CD4-positive, alpha-beta T cell treated with Interleukin-6 at 100 ng/mL for 8 hours (primary cell): ENCODE data around the gene REC8.

Experiments
- DNase-seq: peaks from one replicate; pipeline ENCODE4 v3.0.0-alpha.2; 2020; ENCODE audit warnings: mixed read lengths, low spot score

REC8 gene

DNA sequence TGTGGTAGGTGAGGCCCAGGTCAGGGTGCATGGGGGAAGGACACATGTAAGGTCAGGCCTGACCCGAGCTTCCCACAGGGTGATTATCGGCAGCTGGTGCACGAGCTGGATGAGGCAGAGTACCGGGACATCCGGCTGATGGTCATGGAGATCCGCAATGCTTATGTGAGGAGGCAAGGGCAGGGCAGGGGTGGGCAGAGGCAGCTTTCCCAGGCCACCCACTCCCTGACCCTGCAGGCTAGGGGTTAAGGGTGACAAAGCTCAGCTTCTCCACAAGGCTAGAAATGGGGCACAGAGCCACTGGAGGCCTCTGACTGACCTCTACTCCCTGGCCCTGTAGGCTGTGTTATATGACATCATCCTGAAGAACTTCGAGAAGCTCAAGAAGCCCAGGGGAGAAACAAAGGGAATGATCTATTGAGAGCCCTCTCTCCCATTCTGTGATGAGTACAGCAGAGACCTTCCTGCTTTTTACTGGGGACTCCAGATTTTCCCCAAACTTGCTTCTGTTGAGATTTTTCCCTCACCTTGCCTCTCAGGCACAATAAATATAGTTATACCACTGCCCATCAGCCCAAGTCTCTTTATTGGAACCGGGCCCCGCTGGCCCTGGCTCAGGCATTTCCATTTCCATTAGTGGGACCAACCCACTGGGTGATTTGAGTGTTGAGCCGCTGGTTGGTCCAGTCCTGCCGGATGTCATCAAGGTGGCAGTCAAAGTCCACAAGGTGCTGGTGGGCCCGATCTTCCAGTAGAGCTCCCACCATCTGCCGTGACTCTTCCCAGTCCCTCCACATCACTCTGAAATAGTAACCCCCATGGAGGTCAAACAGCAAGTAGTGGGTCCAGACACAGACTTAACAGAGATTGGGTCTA is 33.2 kb upstream of the REC8 start:
- no peak for DNase-seq

DNA sequence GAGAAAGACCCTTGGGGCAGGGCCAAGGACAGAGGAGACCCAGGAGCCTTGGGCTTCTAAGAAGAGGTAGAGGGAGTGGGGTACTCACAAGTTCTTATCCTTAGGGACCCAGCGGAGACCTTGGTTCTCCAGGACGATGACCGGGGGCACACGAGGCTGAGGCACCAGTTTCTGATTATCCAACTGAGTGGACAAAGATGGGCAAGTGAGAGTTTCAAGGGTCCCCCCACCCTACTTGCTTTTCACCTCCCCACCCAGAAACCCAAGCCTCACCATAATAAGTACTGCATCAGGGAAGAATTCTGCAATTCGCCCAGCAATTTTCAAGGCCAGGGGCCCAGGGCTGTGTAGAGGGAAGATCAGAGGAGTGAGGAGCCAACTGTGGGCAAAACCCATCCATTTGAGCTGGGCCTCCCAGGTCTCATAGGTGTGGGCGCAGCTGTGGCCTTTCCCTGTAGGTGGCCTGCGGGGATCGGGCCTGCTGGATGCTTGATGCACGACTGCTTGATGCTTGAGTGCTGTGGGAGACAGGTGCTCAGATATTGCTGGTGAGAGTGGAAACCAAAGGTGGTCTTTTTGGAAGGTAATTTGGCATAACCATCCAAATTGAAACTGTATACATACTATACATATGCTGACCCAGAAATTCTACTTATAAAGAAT is 32.5 kb upstream of the REC8 start:
- DNase-seq = no peak

DNA sequence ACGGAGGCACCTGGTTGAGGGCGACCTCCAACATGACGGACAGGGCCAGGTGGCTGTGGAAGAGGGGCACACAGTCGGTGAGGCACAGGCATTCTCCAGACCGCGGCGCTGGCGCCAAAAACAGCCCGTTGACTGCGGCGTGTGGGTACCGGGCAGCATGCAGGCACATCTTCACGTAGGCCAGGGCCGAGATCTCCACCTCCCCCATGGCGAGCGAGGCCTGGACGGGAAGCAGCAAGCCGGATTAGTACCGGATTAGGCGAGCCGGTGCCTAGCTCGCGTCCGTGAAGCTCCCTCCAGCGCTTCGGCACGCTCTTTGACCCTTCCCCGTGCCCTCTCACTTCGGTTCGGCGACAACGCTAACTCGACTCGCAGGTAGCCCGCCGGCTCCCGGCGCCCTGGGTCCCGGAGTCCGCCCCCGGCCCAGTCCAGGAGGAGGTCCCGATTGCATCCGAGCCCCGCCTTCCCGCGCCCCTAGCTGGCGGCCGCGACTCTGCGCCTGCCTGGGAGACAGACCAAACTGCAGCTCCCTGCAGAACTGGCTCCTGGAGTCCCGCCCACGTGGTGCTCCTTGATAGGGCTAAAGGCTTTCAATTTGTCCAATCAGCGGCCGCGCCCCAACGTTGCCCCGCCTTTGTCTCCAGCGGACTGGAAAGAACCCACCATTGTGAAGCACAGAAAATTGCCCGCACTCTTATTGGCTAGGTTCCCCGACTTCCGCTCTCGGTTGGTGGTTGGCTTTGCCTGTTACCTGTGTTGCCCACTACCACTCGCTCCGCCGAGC is 30.6 kb upstream of the REC8 start, which contains the start of gene EMC9:
EMC9 (minus strand) TSS at position 495 of the 784 bp plus-strand sequence; CDS start at position 208, 287 bp downstream.
- DNase-seq = peak; percentile 99

DNA sequence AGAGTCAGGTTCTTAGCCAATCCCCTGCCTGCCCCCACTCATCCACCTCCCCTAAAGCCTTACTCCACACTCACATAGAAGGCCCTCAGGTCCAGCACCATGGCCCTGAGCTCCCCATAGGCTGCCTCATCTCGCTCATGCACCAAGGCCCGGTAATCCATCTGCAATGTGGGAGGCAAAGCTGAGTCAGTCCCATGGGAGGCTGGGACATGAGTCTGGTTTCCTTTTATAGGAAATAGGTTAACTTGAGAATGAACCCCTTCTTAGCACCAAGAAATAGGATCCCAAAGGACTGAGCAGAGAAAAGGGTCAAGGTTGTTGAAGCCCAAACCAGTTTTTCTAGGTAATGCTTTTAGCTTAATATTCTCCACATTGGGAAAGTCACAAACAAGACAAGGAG is 28.4 kb upstream of the REC8 start:
- DNase-seq = no peak

DNA sequence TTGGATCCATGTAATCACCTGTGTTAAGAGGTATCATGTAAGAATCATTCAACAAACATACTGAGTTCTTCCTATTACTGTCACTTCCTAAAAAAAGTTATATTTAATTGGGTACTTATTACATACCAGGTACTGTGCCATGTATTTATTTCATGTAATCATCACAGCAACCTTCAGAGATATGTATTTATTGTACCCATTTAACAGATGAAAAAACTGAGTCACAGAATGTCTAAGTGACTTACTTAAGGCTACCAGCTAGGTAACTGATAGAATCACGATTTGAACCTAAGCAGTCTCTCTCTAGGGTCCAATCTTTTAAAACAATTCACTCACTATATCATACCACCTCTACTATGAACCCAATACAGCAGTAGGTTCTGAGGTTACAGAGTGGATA is 27.4 kb upstream of the REC8 start:
- no peak for DNase-seq

DNA sequence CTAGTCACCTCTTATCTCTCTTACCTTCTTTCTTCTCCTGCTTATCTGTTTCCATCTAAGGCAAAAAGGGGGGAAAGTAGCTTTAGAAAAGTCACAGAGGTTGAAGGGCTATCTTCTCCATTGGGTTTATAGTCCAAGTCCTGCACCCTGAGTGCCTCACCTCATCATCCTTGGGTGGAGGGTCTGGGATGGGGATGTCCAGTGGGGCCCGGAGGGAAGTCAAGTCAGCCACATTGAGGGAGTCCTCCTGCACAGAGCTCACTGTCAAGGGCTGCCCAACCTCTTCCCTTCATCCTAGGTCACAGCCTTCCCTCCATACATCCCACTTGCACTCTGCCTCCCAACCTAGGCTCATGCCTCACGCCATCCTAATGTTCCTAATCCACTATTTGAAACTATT is 26.7 kb upstream of the REC8 start:
- DNase-seq = no peak

DNA sequence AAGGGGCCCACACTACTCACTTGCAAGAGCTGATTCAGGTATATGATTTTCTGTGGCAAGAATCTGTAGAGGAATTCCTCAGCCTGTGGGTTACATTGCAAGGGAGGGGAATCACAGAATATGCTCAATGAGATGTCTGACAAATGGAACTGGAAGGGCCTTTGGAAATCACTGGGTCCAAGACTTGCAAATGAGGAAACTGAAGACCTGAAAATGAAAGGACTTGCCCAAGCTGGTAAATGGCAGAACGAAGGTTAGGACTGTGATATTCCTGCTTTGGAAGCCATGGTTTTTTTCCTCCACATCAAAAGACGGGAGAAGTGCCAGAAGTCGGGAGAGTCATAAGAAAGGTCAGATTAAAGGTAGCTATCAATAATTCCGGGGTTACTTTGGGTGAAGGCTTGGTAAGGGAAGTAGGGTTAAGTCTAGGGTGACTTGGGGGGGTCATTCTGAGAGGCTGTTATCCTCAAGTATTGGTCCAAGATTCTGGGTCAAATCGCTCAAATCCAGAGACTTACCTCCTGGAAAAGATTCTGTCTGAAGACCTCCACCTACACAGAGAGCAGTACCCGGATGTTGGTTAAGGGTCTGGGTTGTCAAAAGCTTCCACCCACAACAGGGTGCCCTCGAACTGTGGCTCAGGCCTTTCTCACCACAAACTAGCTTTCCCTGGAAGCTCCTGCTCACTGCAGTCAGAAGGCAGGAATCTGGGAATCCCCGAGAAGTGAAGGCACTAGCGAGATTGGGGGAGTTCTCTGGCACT is 26.0 kb upstream of the REC8 start:
- DNase-seq = peak; percentile 12

DNA sequence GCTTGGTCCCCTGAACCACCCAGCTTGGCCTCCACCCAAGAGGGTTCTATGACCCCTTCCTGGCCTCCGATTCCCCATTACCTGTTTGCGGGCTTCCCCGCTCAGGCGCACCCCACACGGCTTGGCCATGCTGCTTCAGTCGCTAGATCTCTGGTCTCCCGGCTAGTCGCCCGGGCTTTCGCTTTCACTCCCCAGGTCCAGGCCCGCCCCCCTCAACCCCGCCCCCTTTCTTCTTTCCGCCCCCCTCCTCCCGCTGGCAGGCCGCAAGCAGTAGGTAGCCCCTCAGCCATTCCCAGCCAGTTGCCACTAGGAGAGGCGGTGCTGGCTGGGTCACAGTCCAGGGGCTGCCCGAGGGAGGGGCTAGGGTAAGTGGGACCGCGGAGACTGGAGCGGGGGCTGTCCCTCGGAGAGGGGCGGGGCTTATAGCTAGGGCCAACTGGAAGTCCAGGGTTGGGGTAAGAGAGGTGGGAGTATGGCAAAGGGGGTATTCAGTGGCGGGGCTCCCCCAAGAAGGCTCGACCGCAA is 25.4 kb upstream of the REC8 start, which contains the start of gene PSME2:
PSME2 (minus strand) TSS at position 158 of the 525 bp plus-strand sequence; CDS start at position 129, 29 bp downstream.
- DNase-seq = peak; percentile 87

DNA sequence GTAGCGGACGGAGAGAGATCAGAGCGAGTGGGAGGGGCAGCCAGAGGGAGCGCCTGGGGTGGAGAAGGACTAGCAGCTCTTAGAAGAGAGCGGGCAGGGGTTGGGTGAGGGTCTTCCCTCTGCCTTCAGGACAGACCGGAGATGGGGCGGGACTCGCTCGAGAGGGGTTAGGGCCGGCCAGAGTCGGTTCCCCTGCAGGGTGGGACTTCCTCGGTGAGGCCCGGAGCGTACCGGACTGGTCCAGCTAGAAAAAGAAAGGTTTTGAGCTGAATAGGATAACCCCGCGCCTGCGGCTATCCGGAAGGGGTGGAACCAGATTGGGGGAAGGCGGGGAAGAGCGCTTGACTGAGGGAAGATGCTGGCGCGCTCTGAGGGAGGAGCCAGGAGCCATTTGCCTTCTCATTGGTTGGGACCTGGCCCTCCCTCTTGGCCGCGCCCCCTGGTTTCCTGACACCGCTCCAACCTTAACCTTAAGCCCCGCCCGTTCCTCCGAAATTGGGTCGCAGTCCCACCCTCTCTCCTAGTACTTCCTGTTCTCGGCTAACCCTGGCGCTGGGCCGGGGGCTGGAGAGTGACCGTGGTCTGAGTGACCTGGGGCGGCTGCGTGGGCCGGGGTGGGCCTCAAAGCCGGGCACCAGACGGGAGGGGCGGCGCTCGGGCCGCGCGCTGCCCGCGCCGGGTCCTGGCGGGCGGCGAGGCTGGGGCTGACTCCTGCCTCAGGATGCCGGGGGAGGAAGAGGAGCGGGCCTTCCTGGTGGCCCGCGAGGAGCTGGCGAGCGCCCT is 24.7 kb upstream of the REC8 start, which contains the start of gene RNF31:
RNF31 (plus strand) TSS at position 521 of the 783 bp plus-strand sequence; CDS start at position 722, 201 bp downstream.
- DNase-seq = peak; percentile 98

DNA sequence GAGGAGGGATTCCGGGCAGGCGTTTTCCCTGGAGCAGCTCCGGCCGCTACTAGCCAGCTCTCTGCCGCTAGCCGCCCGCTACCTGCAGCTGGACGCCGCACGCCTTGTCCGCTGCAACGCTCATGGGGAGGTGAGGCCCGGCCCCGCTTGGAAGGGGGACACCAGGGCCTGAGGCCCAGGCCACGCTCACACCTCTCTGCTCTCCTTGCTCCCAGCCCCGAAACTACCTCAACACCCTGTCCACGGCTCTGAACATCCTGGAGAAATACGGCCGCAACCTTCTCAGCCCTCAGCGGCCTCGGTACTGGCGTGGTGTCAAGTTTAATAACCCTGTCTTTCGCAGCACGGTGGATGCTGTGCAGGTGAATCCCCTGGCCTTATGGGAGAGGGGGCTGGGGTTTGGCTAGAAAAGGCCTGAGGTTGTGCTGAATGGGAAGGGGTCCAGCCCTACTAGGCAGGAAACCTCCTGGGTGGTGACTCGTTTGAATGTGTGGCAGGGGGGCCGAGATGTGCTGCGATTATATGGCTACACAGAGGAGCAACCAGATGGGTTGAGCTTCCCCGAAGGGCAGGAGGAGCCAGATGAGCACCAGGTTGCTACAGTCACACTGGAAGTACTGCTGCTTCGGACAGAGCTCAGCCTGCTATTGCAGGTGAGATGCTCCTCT is 24.0 kb upstream of the REC8 start:
- DNase-seq = no peak

DNA sequence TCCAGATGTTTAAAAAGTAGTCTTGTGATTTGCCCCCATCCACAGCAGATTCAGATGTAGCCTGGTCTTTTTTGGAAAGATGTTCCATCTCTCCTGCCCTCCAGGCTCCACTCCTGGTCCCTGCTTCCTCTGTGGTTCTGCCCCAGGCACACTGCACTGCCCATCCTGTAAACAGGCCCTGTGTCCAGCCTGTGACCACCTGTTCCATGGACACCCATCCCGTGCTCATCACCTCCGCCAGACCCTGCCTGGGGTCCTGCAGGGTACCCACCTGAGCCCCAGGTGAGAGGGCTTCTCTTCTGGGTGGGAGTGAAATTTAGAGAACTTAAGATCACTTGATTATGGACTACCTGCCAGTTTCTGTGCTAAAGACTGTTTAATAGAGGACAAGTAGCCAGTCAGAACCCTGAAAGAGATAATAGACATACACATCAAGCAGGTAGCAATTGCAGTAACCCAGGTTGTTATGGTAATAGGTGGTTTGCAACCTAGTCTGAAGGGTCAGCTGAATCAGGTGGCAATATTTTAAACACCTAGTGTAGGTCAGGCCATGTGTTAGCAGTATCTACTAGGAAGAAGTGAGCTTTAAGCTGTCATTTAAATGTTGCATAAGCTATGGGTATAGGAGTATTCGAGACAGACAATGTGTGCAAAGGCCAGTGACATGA is 22.4 kb upstream of the REC8 start:
- no peak for DNase-seq

DNA sequence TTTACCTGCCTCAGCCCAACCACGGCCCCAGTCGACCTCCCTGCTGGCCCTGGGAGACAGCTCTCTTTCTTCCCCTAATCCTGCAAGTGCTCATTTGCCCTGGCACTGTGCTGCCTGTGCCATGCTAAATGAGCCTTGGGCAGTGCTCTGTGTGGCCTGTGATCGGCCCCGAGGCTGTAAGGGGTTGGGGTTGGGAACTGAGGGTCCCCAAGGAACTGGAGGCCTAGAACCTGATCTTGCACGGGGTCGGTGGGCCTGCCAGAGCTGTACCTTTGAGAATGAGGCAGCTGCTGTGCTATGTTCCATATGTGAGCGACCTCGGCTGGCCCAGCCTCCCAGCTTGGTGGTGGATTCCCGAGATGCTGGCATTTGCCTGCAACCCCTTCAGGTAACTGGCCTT is 21.8 kb upstream of the REC8 start:
- DNase-seq = no peak

DNA sequence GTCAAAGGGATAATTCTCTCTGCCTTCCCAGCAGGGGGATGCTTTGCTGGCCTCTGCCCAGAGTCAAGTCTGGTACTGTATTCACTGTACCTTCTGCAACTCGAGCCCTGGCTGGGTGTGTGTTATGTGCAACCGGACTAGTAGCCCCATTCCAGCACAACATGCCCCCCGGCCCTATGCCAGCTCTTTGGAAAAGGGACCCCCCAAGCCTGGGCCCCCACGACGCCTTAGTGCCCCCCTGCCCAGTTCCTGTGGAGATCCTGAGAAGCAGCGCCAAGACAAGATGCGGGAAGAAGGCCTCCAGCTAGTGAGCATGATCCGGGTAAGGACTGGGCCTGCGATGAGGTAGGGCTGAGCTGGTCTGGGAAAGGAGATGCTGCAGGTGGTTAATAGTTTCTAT is 21.3 kb upstream of the REC8 start:
- DNase-seq = no peak

DNA sequence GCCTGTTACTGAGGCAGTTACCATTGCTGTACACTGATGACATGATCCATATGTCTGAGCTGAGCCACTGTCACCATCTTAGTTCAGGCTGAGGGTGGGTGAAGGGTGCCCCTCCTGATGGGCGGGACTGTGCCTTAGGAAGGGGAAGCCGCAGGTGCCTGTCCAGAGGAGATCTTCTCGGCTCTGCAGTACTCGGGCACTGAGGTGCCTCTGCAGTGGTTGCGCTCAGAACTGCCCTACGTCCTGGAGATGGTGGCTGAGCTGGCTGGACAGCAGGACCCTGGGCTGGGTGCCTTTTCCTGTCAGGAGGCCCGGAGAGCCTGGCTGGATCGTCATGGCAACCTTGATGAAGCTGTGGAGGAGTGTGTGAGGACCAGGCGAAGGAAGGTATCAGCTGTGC is 20.9 kb upstream of the REC8 start:
- DNase-seq = no peak

DNA sequence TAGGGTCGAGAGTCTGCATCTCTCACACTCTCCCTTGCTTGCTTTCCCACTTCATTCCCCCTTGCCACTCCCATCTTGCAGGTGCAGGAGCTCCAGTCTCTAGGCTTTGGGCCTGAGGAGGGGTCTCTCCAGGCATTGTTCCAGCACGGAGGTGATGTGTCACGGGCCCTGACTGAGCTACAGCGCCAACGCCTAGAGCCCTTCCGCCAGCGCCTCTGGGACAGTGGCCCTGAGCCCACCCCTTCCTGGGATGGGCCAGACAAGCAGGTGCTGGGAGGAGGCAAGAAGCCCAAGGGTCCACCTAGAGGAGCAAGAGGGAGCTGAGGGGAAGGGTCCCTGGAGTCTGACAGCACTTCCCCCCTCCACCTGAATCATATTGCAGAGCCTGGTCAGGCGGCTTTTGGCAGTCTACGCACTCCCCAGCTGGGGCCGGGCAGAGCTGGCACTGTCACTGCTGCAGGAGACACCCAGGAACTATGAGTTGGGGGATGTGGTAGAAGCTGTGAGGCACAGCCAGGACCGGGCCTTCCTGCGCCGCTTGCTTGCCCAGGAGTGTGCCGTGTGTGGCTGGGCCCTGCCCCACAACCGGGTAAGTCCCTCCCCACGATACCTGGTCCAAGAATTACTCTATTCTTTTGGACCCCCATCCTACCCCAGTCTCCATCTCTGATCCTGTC is 20.3 kb upstream of the REC8 start:
- DNase-seq = no peak

DNA sequence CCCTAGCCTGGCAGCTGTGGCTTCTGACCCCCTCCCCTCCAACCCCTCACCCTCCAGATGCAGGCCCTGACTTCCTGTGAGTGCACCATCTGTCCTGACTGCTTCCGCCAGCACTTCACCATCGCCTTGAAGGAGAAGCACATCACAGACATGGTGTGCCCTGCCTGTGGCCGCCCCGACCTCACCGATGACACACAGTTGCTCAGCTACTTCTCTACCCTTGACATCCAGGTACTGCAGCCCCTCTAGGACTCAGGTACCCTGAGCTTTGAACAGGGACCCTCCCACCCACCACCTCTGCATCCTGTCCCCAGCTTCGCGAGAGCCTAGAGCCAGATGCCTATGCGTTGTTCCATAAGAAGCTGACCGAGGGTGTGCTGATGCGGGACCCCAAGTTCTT is 16.8 kb upstream of the REC8 start:
- no peak for DNase-seq

DNA sequence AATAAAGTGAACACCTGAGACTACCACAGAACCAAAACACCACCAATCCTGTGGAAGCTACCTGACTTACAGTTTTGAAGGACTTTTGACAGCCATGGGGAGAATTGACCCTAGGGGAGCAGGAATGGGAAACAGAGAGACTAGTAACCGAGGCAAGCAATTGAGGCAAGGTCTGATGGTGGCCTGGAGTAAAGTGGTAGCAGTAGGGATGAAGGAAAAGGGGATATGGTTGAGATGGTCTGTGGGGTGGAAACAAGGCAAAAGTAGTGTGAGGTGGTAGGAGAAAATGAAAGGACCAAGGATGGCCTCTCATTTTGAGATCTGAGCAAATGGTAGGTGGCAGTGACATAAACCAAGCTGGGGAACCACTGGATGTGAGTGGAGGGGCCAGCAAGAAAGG is 15.0 kb upstream of the REC8 start:
- DNase-seq = no peak

DNA sequence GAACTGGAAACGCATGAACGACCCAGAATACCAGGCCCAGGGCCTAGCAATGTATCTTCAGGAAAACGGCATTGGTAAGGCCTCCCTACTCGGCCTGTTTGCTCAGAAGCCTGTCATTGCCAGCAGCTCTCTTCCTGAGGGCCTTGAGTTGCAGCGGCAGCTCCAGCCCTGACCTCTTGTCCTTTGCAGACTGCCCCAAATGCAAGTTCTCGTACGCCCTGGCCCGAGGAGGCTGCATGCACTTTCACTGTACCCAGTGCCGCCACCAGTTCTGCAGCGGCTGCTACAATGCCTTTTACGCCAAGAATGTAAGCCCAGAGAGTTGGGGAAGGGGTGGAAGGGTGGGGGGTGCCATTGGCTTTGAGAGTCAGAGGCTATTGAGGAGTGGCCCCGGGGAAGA is 14.5 kb upstream of the REC8 start:
- no peak for DNase-seq
